Panc1 (cell line): ENCODE measurements around the gene DEDD2. TPM values are rescaled to one million over a fixed set of nuclear protein-coding genes. Genes with fewer than 3 reads are reported as not detected.

ENCODE experiments used
- ATAC-seq: fragments of 200-7000 bp; cut with Tn5 transposase; 2 replicates; pipeline ENCODE4 v1.9.1; 2020; ENCODE audit warnings: mild to moderate bottlenecking, moderate library complexity
- BruUV-seq: library from RNA; stranded (reverse); fragments of 400-500 nt; replicated peaks from 2 replicates; lab custom pipeline; 2021; lab: Mats Ljungman, UMichigan
- CTCF ChIA-PET: fragments of 300-600 bp; sonication (Branson Sonifier 250); formaldehyde crosslinking; loops from one replicate; lab custom pipeline; 2022; ENCODE audit warnings: antibody characterized with exemption; lab: Charles Lee
- POLR2A ChIA-PET: fragments of 300-600 bp; sonication (Branson Sonifier 250); formaldehyde crosslinking; loops from one replicate; lab custom pipeline; 2022; ENCODE audit warnings: antibody characterized with exemption; lab: Charles Lee
- DNase-seq: peaks from one replicate; pipeline ENCODE4 v3.0.0-alpha.2; 2010; ENCODE audit warnings: low read depth, low spot score
- H3K27ac ChIP-seq: 2 replicates; pipeline ENCODE4 v1.5.1; 2011; ENCODE audit warnings: mild to moderate bottlenecking, low read length, inconsistent platforms
- H3K27me3 ChIP-seq: fragments of 200-500 bp; sonication (Bioruptor generic); 2 replicates; pipeline ENCODE4 v1.6.0; 2014; ENCODE audit warnings: low read length, inconsistent platforms; ENCODE audit not compliant: control insufficient read depth, insufficient read depth
- H3K36me3 ChIP-seq: fragments of 200-500 bp; sonication (Bioruptor generic); 2 replicates; pipeline ENCODE4 v1.5.1; 2014; ENCODE audit warnings: inconsistent platforms, mild to moderate bottlenecking, low read length, moderate library complexity; ENCODE audit not compliant: control insufficient read depth, insufficient read depth
- H3K4me1 ChIP-seq: 2 replicates; pipeline ENCODE4 v1.5.1; 2011; ENCODE audit warnings: inconsistent platforms, mild to moderate bottlenecking, low read length, moderate library complexity; ENCODE audit not compliant: control insufficient read depth, insufficient read depth
- H3K4me3 ChIP-seq, 2 experiments: 2 replicates each; pipeline ENCODE4 v1.5.1; 2011 to 2012; ENCODE audit warnings: low read depth in 2 of 2, low read length in 2 of 2, mild to moderate bottlenecking in 2 of 2, inconsistent platforms in 1 of 2, moderate library complexity in 1 of 2
- H3K9me3 ChIP-seq: fragments of 200-500 bp; sonication (Bioruptor generic); 2 replicates; pipeline ENCODE4 v1.5.1; 2014; ENCODE audit warnings: low read depth, mild to moderate bottlenecking, inconsistent platforms, low read length, moderate library complexity; ENCODE audit not compliant: control insufficient read depth, insufficient read depth
- POLR2AphosphoS5 ChIP-seq: IDR thresholded peaks from 2 replicates; pipeline ENCODE4 v1.6.1; 2012; ENCODE audit warnings: mild to moderate bottlenecking, low read depth, low read length, moderate library complexity
- SIN3A ChIP-seq: IDR thresholded peaks from 2 replicates; pipeline ENCODE4 v1.6.1; 2012; ENCODE audit warnings: low read depth, mild to moderate bottlenecking, low read length, moderate library complexity, borderline replicate concordance; ENCODE audit not compliant: insufficient read depth
- TCF7L2 ChIP-seq: IDR thresholded peaks from 2 replicates; pipeline ENCODE4 v1.6.1; 2011; ENCODE audit warnings: mild to moderate bottlenecking, low read depth, low read length, inconsistent platforms
- in situ Hi-C: cut with HindIII; loops from 2 replicates; pipeline ENCODE4 v1.10.0; 2016; ENCODE audit warnings: low sequenced_read_pairs, low pct_unique_long_range_greater_than_20kb
- intact Hi-C: fragments of 100-400 bp; cut with micrococcal nuclease; formaldehyde crosslinking; loops from one replicate; pipeline ENCODE4 v1.10.0; 2022; ENCODE audit not compliant: unreplicated experiment
- total RNA-seq: library from RNA; stranded (reverse); gene quantifications from one replicate; pipeline ENCODE4 v1.2.1, GENCODE V29; 2021; ENCODE audit not compliant: unreplicated experiment
- TF ChIP-seq, protein P1 (sequence below): fragments of 450-650 bp; IDR thresholded peaks from 2 replicates; pipeline ENCODE4 v1.5.1; 2017; ENCODE audit warnings: mild to moderate bottlenecking
- TF ChIP-seq, protein P2 (sequence below), 2 experiments: IDR thresholded peaks; 2 replicates each; pipeline ENCODE4 v1.6.1; 2011 to 2012; ENCODE audit warnings: low read depth in 2 of 2, control low read depth in 1 of 2, low read length in 1 of 2, mild to moderate bottlenecking in 1 of 2, moderate library complexity in 1 of 2; ENCODE audit not compliant: insufficient read depth in 1 of 2

The DEDD2 gene
- total RNA-seq, 1 experiment from 2014 or later: 13.2 TPM

DNA sequence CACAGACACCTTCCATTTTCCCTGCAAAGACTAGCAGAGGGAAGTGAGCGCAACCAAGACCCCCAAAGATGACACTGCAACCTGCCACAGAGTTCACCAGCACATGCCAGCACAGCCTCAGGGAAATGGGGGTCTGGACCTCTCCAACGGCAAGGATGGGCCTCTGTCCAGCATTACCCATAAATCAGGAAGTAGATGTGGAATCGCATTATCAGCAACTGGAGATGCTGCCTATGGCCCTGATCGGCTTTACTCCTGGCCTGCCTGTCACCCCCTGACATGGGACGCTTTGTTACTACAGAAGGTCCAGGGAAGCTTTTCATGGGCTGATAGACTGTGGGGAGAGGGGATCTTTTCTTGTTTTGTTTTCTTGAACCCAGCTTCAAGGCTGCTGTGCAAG is 43.8 kb downstream of the DEDD2 start:
- TF ChIP-seq POLR2AphosphoS5 (no peak), SIN3A (no peak), TCF7L2 (no peak)
- TF ChIP-seq, protein P1, sequence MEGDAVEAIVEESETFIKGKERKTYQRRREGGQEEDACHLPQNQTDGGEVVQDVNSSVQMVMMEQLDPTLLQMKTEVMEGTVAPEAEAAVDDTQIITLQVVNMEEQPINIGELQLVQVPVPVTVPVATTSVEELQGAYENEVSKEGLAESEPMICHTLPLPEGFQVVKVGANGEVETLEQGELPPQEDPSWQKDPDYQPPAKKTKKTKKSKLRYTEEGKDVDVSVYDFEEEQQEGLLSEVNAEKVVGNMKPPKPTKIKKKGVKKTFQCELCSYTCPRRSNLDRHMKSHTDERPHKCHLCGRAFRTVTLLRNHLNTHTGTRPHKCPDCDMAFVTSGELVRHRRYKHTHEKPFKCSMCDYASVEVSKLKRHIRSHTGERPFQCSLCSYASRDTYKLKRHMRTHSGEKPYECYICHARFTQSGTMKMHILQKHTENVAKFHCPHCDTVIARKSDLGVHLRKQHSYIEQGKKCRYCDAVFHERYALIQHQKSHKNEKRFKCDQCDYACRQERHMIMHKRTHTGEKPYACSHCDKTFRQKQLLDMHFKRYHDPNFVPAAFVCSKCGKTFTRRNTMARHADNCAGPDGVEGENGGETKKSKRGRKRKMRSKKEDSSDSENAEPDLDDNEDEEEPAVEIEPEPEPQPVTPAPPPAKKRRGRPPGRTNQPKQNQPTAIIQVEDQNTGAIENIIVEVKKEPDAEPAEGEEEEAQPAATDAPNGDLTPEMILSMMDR: no peak
- TF ChIP-seq, protein P2, sequence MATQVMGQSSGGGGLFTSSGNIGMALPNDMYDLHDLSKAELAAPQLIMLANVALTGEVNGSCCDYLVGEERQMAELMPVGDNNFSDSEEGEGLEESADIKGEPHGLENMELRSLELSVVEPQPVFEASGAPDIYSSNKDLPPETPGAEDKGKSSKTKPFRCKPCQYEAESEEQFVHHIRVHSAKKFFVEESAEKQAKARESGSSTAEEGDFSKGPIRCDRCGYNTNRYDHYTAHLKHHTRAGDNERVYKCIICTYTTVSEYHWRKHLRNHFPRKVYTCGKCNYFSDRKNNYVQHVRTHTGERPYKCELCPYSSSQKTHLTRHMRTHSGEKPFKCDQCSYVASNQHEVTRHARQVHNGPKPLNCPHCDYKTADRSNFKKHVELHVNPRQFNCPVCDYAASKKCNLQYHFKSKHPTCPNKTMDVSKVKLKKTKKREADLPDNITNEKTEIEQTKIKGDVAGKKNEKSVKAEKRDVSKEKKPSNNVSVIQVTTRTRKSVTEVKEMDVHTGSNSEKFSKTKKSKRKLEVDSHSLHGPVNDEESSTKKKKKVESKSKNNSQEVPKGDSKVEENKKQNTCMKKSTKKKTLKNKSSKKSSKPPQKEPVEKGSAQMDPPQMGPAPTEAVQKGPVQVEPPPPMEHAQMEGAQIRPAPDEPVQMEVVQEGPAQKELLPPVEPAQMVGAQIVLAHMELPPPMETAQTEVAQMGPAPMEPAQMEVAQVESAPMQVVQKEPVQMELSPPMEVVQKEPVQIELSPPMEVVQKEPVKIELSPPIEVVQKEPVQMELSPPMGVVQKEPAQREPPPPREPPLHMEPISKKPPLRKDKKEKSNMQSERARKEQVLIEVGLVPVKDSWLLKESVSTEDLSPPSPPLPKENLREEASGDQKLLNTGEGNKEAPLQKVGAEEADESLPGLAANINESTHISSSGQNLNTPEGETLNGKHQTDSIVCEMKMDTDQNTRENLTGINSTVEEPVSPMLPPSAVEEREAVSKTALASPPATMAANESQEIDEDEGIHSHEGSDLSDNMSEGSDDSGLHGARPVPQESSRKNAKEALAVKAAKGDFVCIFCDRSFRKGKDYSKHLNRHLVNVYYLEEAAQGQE (IDR thresholded peaks at IDR 0.05; ENCODE audit: insufficient read depth in 1 of 2, low read depth in 2 of 2, low read length in 1 of 2): no peak
- DNase-seq: no peak
- in situ Hi-C loops (no loop called here), intact Hi-C loops (no loop called here)
- POLR2A ChIA-PET: no interaction called here
- H3K4me1 ChIP-seq: no peaks in the 10 kb centered on the region
- H3K27me3 ChIP-seq: peaks cover 13% of the 10 kb centered on the region
- no peaks in the 10 kb centered on the region for H3K9me3 ChIP-seq
- H3K4me3 ChIP-seq: no peak overlapping the region
- H3K27ac ChIP-seq: no peak overlapping the region
- no peaks in the 10 kb centered on the region for H3K36me3 ChIP-seq
- CTCF ChIA-PET: no interaction called here
- BruUV-seq: no TSS peak
- ATAC-seq: no peak

DNA sequence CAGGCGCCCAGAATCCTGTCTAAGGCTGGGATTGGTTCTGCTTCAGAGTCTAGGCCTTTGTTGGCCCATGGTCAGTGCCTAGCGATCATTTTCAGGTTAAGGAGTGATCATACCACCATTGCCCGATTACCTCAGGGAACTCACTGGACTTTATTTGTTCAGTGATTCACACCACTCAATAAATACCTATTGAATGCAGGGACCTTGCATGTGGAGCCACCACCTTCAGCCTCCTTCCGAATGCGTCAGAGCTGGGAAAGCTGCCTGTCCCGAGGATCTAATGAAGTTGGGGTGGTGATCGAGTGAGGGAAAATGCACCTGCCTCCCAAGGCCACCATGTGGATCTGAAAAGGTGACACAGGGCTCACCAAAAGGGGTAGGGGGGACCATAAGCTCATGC is 45.2 kb downstream of the DEDD2 start:
- Histone ChIP-seq H3K36me3 (no peaks in the 10 kb centered on the region), H3K27me3 (peaks cover 3% of the 10 kb centered on the region; the same call in 1 of the 2 replicates), H3K4me1 (no peaks in the 10 kb centered on the region), H3K27ac (no peak overlapping the region), H3K4me3 (no peak overlapping the region), H3K9me3 (no peaks in the 10 kb centered on the region)
- ChIA-PET CTCF (no interaction called here), POLR2A (no interaction called here)
- BruUV-seq: no TSS peak
- DNase-seq (no peak), ATAC-seq (peak; percentile 50)
- in situ Hi-C loops (no loop called here), intact Hi-C loops (no loop called here)
- TF ChIP-seq TCF7L2 (no peak), POLR2AphosphoS5 (no peak), SIN3A (no peak)
- TF ChIP-seq, protein P2 (IDR thresholded peaks at IDR 0.05; ENCODE audit: insufficient read depth in 1 of 2, low read depth in 2 of 2, low read length in 1 of 2): no peak
- TF ChIP-seq, protein P1: no peak
